Neuronal stem cell (in vitro differentiated cells): ENCODE measurements around the gene PCBD1.

Source experiments
- DNase-seq: peaks from one replicate; pipeline ENCODE4 v3.0.0-alpha.2; 2013; ENCODE audit warnings: low spot score
- H2AFZ ChIP-seq: one replicate; pipeline ENCODE4 v1.6.1; 2013; ENCODE audit warnings: mild to moderate bottlenecking, low read length, inconsistent platforms
- H2AK5ac ChIP-seq: 2 replicates; pipeline ENCODE4 v1.6.1; 2013; ENCODE audit warnings: low read depth, mild to moderate bottlenecking, inconsistent platforms, low read length, moderate library complexity, mixed read lengths
- H2BK120ac ChIP-seq: 2 replicates; pipeline ENCODE4 v1.6.1; 2013; ENCODE audit warnings: low read depth, mild to moderate bottlenecking, inconsistent platforms, low read length, moderate library complexity, mixed read lengths
- H2BK12ac ChIP-seq: one replicate; pipeline ENCODE4 v1.6.1; 2013; ENCODE audit warnings: low read length, inconsistent platforms
- H2BK15ac ChIP-seq: 2 replicates; pipeline ENCODE4 v1.6.1; 2013; ENCODE audit warnings: mild to moderate bottlenecking, low read length, inconsistent platforms, mixed read lengths
- H2BK5ac ChIP-seq: one replicate; pipeline ENCODE4 v1.6.1; 2013; ENCODE audit warnings: inconsistent platforms, mild to moderate bottlenecking, low read length, moderate library complexity
- H3K14ac ChIP-seq: one replicate; pipeline ENCODE4 v1.6.1; 2013; ENCODE audit warnings: low read length, inconsistent platforms
- H3K18ac ChIP-seq: 2 replicates; pipeline ENCODE4 v1.6.1; 2013; ENCODE audit warnings: low read length, inconsistent platforms
- H3K23ac ChIP-seq: 2 replicates; pipeline ENCODE4 v1.6.1; 2013; ENCODE audit warnings: low read depth, mild to moderate bottlenecking, mixed read lengths, low read length, inconsistent platforms; ENCODE audit not compliant: poor library complexity
- H3K27ac ChIP-seq: replicated peaks from 3 replicates; pipeline ENCODE4 v1.5.1; 2013; ENCODE audit warnings: low read length, inconsistent platforms
- H3K27me3 ChIP-seq, 3 experiments: 2 replicates each; pipeline ENCODE4 v1.6.1; 2013; ENCODE audit warnings: low read length in 3 of 3, mild to moderate bottlenecking in 2 of 3, inconsistent platforms in 1 of 3, low read depth in 1 of 3, mixed read lengths in 1 of 3, moderate library complexity in 1 of 3; ENCODE audit not compliant: control insufficient read depth in 3 of 3, insufficient read depth in 3 of 3
- H3K36me3 ChIP-seq, 2 donors: replicated peaks in 1 of 2; 2 replicates each; pipeline ENCODE4 v1.6.1; 2013; ENCODE audit warnings: low read length in 2 of 2; ENCODE audit not compliant: control insufficient read depth in 2 of 2, insufficient read depth in 2 of 2
- H3K4ac ChIP-seq: 2 replicates; pipeline ENCODE4 v1.6.1; 2013; ENCODE audit warnings: inconsistent platforms, mild to moderate bottlenecking, low read length, moderate library complexity
- H3K4me1 ChIP-seq, 2 donors: 1 replicate in 1 of 2; 2 replicates in 1 of 2; pipeline ENCODE4 v1.6.1; 2013; ENCODE audit warnings: low read length in 2 of 2, low read depth in 1 of 2; ENCODE audit not compliant: control insufficient read depth in 2 of 2, insufficient read depth in 1 of 2
- H3K4me2 ChIP-seq: one replicate; pipeline ENCODE4 v1.6.1; 2013; ENCODE audit warnings: mild to moderate bottlenecking, low read length, inconsistent platforms; ENCODE audit not compliant: insufficient read depth, poor library complexity, severe bottlenecking
- H3K4me3 ChIP-seq, 2 donors: 2 replicates each; pipeline ENCODE4 v1.5.1; 2013; ENCODE audit warnings: low read length in 2 of 2, mild to moderate bottlenecking in 2 of 2, inconsistent platforms in 1 of 2, moderate library complexity in 1 of 2
- H3K79me1 ChIP-seq: one replicate; pipeline ENCODE4 v1.6.1; 2013; ENCODE audit warnings: low read depth, mild to moderate bottlenecking, inconsistent platforms, low read length, moderate library complexity
- H3K9ac ChIP-seq: one replicate; pipeline ENCODE4 v1.6.1; 2013; ENCODE audit warnings: mild to moderate bottlenecking, low read depth, low read length, inconsistent platforms; ENCODE audit not compliant: poor library complexity
- H3K9me3 ChIP-seq, 2 donors: replicated peaks in 1 of 2; 2 replicates each; pipeline versions ENCODE3 to v1.6.1; 2013; ENCODE audit warnings: low read length in 2 of 2, mild to moderate bottlenecking in 2 of 2, inconsistent platforms in 1 of 2, low read depth in 1 of 2, mixed read lengths in 1 of 2, moderate library complexity in 1 of 2; ENCODE audit not compliant: control insufficient read depth in 2 of 2, insufficient read depth in 1 of 2
- H4K8ac ChIP-seq: one replicate; pipeline ENCODE4 v1.6.1; 2013; ENCODE audit warnings: low read depth, mild to moderate bottlenecking, inconsistent platforms, low read length, moderate library complexity
- H4K91ac ChIP-seq: one replicate; pipeline ENCODE4 v1.6.1; 2013; ENCODE audit warnings: low read length, low read depth, mild to moderate bottlenecking, inconsistent platforms; ENCODE audit not compliant: poor library complexity
- WGBS, 2 donors: extraction: QIAGEN DNeasy Blood & Tissue Kit; methylation state at CpG; one replicate each; pipeline ENCODE4 v1.1.7; 2013; ENCODE audit warnings: missing lambda C conversion rate in 2 of 2, mixed read lengths in 1 of 2; ENCODE audit not compliant: insufficient read length in 2 of 2, insufficient replicate concordance in 1 of 2; ENCODE audit errors: extremely low coverage in 2 of 2; 5-methylcytosine and 5-hydroxymethylcytosine counted together

Gene PCBD1

DNA sequence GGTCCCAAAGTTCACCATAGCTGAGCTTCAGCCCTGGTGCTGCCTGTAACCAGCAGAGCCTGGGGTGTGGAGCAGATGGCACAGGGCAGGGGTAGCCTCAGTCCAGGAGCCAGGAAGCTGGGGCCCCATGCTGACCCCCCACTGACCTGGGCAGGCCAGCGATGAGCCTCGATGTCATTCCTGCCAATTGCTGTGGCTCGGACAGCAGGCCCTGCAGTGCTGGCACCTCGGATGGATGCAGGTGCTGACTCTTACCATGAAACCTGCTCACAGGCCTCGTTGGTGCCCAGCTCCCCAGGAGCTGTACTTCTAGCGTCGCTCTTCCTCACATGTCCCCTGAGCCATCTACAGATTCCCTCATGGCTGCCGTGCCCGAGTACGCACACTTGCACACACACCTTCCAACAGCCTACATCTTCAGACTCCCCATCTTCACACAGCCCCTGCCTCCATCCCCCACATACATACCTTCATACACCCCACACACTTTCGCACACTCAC is 46.8 kb upstream of the PCBD1 start:
- Histone ChIP-seq H3K27ac (no peak overlapping the region), H2BK120ac (no peak overlapping the region), H3K9ac (no peak overlapping the region), H3K4ac (no peak overlapping the region), H2BK12ac (peak overlapping the region; percentile 10), H3K18ac (no peak overlapping the region), H4K91ac (no peak overlapping the region), H2AK5ac (peak overlapping the region; percentile 30), H2BK5ac (no peak overlapping the region), H3K36me3 (no peaks in the 10 kb centered on the region), H2BK15ac (peak overlapping the region; percentile 17), H3K4me3 (no peak overlapping the region), H4K8ac (no peak overlapping the region), H3K23ac (peak overlapping the region; percentile 25), H2AFZ (no peak overlapping the region), H3K4me1 (peaks cover 0 to 6% of the 10 kb centered on the region in 2 donors), H3K4me2 (no peak overlapping the region), H3K79me1 (peaks cover 2% of the 10 kb centered on the region), H3K14ac (peak overlapping the region; percentile 27), H3K27me3 (peaks cover 0 to 67% (median 2%) of the 10 kb centered on the region in 3 experiments), H3K9me3 (no peaks in the 10 kb centered on the region)
- DNase-seq: no peak
- 100% methylated on average over 1 of the region's 11 CpGs; no CpG with 5 or more reads in 1 of the 2 donors for WGBS, 2 donors

DNA sequence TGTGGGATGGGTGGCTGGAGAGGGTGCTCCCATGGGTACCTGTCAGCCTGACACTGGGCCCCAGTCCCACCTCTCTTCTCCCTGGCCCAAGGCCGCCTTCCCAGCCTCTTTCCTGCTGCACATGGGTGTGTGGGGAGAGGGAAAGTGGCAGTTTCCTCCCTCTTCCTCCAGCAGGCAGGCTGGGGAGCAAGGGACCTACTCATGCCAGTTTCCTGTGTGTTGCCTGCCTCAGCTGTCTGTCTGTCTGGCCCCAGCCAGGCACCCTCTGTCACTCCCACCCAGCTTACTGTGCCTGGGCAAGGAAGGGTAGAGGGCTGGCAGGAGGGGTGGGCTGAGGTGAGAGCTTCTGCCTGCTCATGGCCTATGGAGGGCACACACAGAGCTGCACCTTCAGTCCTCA is 46.3 kb upstream of the PCBD1 start:
- Histone ChIP-seq H3K9ac (no peak overlapping the region), H3K4ac (no peak overlapping the region), H4K91ac (no peak overlapping the region), H2BK120ac (no peak overlapping the region), H3K14ac (no peak overlapping the region), H4K8ac (no peak overlapping the region), H2BK15ac (no peak overlapping the region), H2AK5ac (peak overlapping the region; percentile 30), H3K18ac (no peak overlapping the region), H3K9me3 (no peaks in the 10 kb centered on the region), H3K36me3 (no peaks in the 10 kb centered on the region), H3K27ac (no peak overlapping the region), H2BK12ac (peak overlapping the region; percentile 10), H3K4me2 (no peak overlapping the region), H2AFZ (no peak overlapping the region), H3K27me3 (peaks cover 0 to 68% (median 2%) of the 10 kb centered on the region in 3 experiments), H3K79me1 (peaks cover 2% of the 10 kb centered on the region), H3K23ac (peak overlapping the region; percentile 25), H3K4me1 (peaks cover 0 to 4% of the 10 kb centered on the region in 2 donors), H2BK5ac (no peak overlapping the region), H3K4me3 (no peak overlapping the region)
- no peak for DNase-seq
- whole genome bisulfite sequencing, 2 donors: no CpG with 5 or more reads among the region's 1 CpG

DNA sequence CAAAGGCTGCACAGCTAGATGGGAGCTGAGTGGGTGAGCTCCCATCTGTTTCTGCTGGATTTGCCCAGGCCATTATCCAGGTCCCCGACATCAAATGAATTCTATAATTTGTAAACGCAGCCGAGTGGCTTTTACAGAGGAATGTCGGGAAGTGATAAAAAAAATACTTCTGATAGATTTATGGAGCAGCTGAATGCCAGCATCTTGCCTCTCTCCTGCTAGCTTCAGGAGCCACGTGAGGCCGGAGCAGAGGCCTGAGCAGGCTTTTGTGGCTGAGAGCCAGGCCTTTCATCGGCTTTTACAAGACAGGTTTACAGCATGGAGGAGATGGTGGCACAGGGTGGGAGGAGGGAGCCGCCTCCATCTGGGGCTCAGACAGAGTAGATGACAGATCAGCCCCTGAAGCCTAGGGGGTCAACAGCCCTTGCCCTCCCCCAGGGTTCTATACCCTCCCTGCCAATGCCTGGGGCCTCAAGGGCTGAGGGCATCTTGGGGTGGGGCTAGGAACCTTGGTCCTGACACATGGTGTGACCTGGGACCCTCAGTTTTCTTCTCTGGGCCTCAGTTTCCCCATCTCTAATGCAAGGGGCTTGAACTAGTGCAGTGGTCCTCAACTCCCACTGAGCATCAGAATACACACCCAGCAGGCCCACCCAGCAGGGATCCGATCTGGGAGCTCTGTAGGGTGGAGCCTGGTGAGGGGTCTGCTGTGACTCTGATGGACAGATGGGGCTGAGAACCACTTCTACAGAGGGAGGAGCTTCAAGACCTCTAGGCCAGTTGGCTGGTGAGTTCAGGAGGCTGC is 44.2 kb upstream of the PCBD1 start:
- no peak overlapping the region for H4K91ac ChIP-seq
- H2BK120ac ChIP-seq: no peak overlapping the region
- H4K8ac ChIP-seq: no peak overlapping the region
- no peaks in the 10 kb centered on the region for H3K4me1 ChIP-seq
- no peak overlapping the region for H3K14ac ChIP-seq
- H3K36me3 ChIP-seq: no peaks in the 10 kb centered on the region
- no CpG with 5 or more reads among the region's 9 CpGs for WGBS, 2 donors
- H2AFZ ChIP-seq: no peak overlapping the region
- H2AK5ac ChIP-seq: peak overlapping the region; percentile 62
- H3K9ac ChIP-seq: no peak overlapping the region
- no peak overlapping the region for H3K4me3 ChIP-seq
- no peak overlapping the region for H2BK5ac ChIP-seq
- no peaks in the 10 kb centered on the region for H3K79me1 ChIP-seq
- H3K27ac ChIP-seq: no peak overlapping the region
- no peak overlapping the region for H3K4me2 ChIP-seq
- no peak overlapping the region for H2BK12ac ChIP-seq
- no peak overlapping the region for H3K23ac ChIP-seq
- H2BK15ac ChIP-seq: no peak overlapping the region
- no peak for DNase-seq
- no peaks in the 10 kb centered on the region for H3K9me3 ChIP-seq
- no peak overlapping the region for H3K4ac ChIP-seq
- no peak overlapping the region for H3K18ac ChIP-seq
- H3K27me3 ChIP-seq: peaks cover 0 to 65% (median 2%) of the 10 kb centered on the region in 3 experiments

DNA sequence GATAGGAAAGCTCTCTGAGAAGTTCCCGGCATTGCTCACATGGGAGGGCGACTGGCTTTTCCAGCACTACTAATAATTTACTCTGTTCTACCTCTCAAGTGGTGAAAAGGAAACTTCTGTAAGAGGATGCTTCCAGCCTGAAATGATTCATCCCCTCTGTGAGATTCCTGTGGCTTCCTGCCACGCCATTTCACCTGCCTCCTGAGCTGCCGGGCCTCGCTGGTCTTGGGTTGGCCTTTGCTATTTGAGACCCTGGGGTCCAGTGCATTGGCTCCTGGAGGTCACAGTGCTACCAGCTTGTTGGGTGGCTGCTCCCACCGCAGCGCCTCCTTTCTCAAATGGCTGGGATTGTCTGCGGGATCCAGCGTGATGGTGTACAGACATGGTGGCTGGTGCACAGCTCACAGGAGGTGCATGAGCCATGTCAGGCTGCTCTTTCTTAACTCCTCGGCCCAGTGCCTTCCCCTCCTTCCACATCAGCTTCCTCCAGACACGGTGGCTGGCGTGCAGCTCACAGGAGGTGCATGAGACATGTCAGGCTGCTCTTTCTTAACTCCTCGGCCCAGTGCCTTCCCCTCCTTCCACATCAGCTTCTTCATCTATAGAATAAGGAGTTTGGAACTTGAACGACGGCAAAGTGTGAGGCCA is 42.9 kb upstream of the PCBD1 start:
- H2AFZ ChIP-seq: no peak overlapping the region
- no peak overlapping the region for H4K8ac ChIP-seq
- H2BK12ac ChIP-seq: no peak overlapping the region
- H3K18ac ChIP-seq: no peak overlapping the region
- no peaks in the 10 kb centered on the region for H3K9me3 ChIP-seq
- H2BK15ac ChIP-seq: no peak overlapping the region
- no peak overlapping the region for H2BK5ac ChIP-seq
- H3K4ac ChIP-seq: no peak overlapping the region
- H2AK5ac ChIP-seq: no peak overlapping the region
- H3K36me3 ChIP-seq: no peaks in the 10 kb centered on the region
- no peak overlapping the region for H3K4me3 ChIP-seq
- no peak overlapping the region for H2BK120ac ChIP-seq
- no peaks in the 10 kb centered on the region for H3K79me1 ChIP-seq
- H3K4me2 ChIP-seq: no peak overlapping the region
- H3K14ac ChIP-seq: no peak overlapping the region
- H3K27me3 ChIP-seq: peaks cover 0 to 65% (median 0%) of the 10 kb centered on the region in 3 experiments
- WGBS, 2 donors: no CpG with 5 or more reads among the region's 15 CpGs
- no peaks in the 10 kb centered on the region for H3K4me1 ChIP-seq
- no peak overlapping the region for H4K91ac ChIP-seq
- H3K9ac ChIP-seq: no peak overlapping the region
- peak overlapping the region; percentile 8 for H3K23ac ChIP-seq
- H3K27ac ChIP-seq: no peak overlapping the region
- no peak for DNase-seq
